Upper lobe of left lung (tissue), 6 donors: ENCODE measurements around the gene PAEP. TPM values are rescaled to one million over a fixed set of nuclear protein-coding genes. Genes with fewer than 3 reads are reported as not detected.

Source experiments
- ATAC-seq, 2 donors: fragments of 200-7000 bp; cut with Tn5 transposase; one replicate each; pipeline ENCODE4 v1.9.1; 2022; ENCODE audit warnings: mild to moderate bottlenecking in 2 of 2, moderate library complexity in 2 of 2; ENCODE audit not compliant: low FRiP score in 2 of 2
- DNase-seq, 2 donors: peaks; one replicate each; pipeline ENCODE4 v3.0.0-alpha.2; 2019 to 2020
- H3K27ac ChIP-seq, 4 donors: fragments of 200-600 bp; sonication (generic); one replicate each; pipeline ENCODE4 v1.5.1; 2016 to 2019
- H3K27me3 ChIP-seq, 4 donors: fragments of 200-600 bp; sonication (generic); one replicate each; pipeline ENCODE4 v1.5.1; 2017 to 2019
- H3K36me3 ChIP-seq, 4 donors: fragments of 200-600 bp; sonication (generic); one replicate each; pipeline ENCODE4 v1.5.1; 2016 to 2019
- H3K4me1 ChIP-seq, 4 donors: fragments of 200-600 bp; sonication (generic); one replicate each; pipeline ENCODE4 v1.5.1; 2018 to 2019
- H3K4me3 ChIP-seq, 4 donors: fragments of 200-600 bp; sonication (generic); one replicate each; pipeline ENCODE4 v1.5.1; 2017 to 2019; ENCODE audit warnings: mild to moderate bottlenecking in 2 of 4, moderate library complexity in 1 of 4
- H3K9me3 ChIP-seq, 4 donors: fragments of 200-600 bp; sonication (generic); one replicate each; pipeline ENCODE4 v1.5.1; 2018 to 2019
- EP300 ChIP-seq, 4 donors: sonication (generic); formaldehyde crosslinking; IDR thresholded peaks; one replicate each; pipeline ENCODE4 v1.5.1; 2017; ENCODE audit warnings: antibody characterized with exemption in 4 of 4, control low read depth in 2 of 4
- POLR2A ChIP-seq, 4 donors: fragments of 450-650 bp; IDR thresholded peaks; one replicate each; pipeline ENCODE4 v1.5.1; 2016 to 2017; ENCODE audit warnings: antibody characterized with exemption in 4 of 4, mild to moderate bottlenecking in 2 of 4
- POLR2AphosphoS5 ChIP-seq, 2 donors: sonication (generic); formaldehyde crosslinking; IDR thresholded peaks; one replicate each; pipeline ENCODE4 v1.5.1; 2017; ENCODE audit warnings: antibody characterized with exemption in 2 of 2
- WGBS, 2 donors: methylation state at CpG; one replicate each; pipeline ENCODE4 v1.1.5; 2017 to 2018; 5-methylcytosine and 5-hydroxymethylcytosine counted together
- total RNA-seq, 6 donors: library from RNA; depleted of rRNA in 4 of 6; stranded (reverse); fragments of >200 nt in 4 of 6; gene quantifications; one replicate each; pipeline versions ENCODE4 v1.1.0 to v1.2.1, GENCODE V29; 2016 to 2021
- TF ChIP-seq, protein P1 (sequence below), 6 experiments: fragments of 450-650 bp in 4 of 6; fragments of 200-600 bp in 2 of 6; sonication (generic) in 2 of 6; IDR thresholded peaks; one replicate each; pipeline ENCODE4 v1.5.1; 2016 to 2019; ENCODE audit warnings: antibody characterized with exemption in 6 of 6
- donor health status: DM: no; HTN: no; CAD: no; lungs with moderate emphysema.
- donor health status: DM: no; HTN: yes; CAD: no; lungs with severe emphysema.

Gene PAEP
- total RNA-seq, 6 donors from 2014 or later = 6.3 TPM; not detected in 5

DNA sequence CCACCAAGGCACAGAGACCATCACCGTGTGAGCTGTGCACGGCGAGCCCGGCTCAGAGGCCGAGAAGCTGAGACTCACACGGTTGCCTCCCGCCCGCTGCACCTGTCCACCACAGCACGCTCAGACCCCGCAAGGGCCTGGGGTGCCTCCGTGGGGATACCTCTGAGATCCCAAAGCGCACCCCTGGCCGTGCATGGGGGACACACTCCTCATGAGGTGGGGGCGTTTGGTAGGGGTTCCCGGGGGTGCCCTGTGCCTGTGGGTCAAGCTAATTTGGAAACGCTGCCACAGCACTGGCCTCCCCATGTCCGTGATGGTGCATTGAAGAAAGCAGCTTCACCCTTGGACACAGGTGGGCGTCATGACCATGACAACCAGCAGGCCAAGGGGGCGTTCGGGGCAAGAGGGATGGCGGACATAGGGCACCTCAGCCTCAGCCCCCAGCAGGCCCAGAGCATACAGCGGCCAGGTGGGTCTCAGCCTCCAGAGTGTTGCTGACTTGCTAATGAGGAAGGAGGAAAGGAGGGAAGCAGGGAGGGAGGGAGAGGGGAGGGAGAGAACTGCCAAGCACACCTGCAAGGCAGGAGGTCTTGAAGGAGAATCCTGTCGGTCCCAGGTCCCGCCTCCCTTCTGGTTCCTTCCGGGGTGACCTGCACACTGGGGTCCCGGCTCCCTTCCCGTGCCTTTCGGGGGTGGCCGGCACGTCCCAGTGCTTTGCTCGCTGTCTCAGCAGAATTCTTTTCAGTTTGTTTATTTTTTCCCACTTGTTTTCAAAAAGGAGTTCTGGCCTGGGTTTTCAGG lies 43.1 kb downstream of the PAEP start:
- no peak for TF ChIP-seq POLR2AphosphoS5 (IDR thresholded peaks at IDR 0.05)
- TF ChIP-seq, protein P1, sequence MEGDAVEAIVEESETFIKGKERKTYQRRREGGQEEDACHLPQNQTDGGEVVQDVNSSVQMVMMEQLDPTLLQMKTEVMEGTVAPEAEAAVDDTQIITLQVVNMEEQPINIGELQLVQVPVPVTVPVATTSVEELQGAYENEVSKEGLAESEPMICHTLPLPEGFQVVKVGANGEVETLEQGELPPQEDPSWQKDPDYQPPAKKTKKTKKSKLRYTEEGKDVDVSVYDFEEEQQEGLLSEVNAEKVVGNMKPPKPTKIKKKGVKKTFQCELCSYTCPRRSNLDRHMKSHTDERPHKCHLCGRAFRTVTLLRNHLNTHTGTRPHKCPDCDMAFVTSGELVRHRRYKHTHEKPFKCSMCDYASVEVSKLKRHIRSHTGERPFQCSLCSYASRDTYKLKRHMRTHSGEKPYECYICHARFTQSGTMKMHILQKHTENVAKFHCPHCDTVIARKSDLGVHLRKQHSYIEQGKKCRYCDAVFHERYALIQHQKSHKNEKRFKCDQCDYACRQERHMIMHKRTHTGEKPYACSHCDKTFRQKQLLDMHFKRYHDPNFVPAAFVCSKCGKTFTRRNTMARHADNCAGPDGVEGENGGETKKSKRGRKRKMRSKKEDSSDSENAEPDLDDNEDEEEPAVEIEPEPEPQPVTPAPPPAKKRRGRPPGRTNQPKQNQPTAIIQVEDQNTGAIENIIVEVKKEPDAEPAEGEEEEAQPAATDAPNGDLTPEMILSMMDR (IDR thresholded peaks at IDR 0.05) = no peak
- no peak for TF ChIP-seq EP300 (IDR thresholded peaks at IDR 0.05)
- no peak for TF ChIP-seq POLR2A (IDR thresholded peaks at IDR 0.05)
- DNase-seq (peak; percentile 10 to 76), ATAC-seq (no peak)
- Histone ChIP-seq H3K36me3 (no peaks in the 10 kb centered on the region), H3K4me1 (no peaks in the 10 kb centered on the region), H3K4me3 (no peak overlapping the region), H3K27ac (no peak overlapping the region), H3K27me3 (no peaks in the 10 kb centered on the region), H3K9me3 (no peaks in the 10 kb centered on the region)
- WGBS, 2 donors = 44 to 68% methylated on average over 9 to 27 of the region's 31 CpGs

- ATAC-seq (no peak), DNase-seq (peak; percentile 18 to 60)
- Histone ChIP-seq H3K4me1 (no peaks in the 10 kb centered on the region), H3K36me3 (no peaks in the 10 kb centered on the region), H3K27ac (no peak overlapping the region), H3K4me3 (no peak overlapping the region), H3K27me3 (no peaks in the 10 kb centered on the region), H3K9me3 (no peaks in the 10 kb centered on the region)
- TF ChIP-seq POLR2A (IDR thresholded peaks at IDR 0.05) = no peak
- TF ChIP-seq, protein P1 (IDR thresholded peaks at IDR 0.05) = no peak
- no peak for TF ChIP-seq EP300 (IDR thresholded peaks at IDR 0.05)
- TF ChIP-seq POLR2AphosphoS5 (IDR thresholded peaks at IDR 0.05) = no peak
- WGBS, 2 donors = 21 to 67% methylated on average over 4 to 14 of the region's 14 CpGs
These were observed 43.8 kb downstream of the PAEP start for GRCh38 chr9:135605238-135605781.

DNA sequence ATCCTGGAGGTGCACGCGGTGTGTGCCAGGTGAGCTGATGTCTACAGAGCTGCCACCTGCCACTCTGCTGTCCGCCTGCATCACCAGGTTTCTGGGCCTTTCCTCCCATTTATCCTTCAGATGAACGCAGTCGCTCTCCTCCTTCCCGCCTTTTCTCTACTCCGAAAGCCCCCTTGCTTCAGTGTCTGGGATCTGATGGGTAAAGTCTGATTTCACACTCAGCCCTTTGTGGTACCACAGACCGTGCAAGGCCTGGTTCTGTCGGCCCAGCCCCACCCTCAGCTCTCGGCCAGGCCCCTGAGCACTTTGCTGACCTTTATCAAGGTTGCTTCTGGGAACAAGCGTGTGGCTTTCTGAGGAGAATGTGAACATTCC lies 45.3 kb downstream of the PAEP start:
- H3K4me3 ChIP-seq = no peak overlapping the region
- no peaks in the 10 kb centered on the region for H3K9me3 ChIP-seq
- WGBS, 2 donors = 88 to 92% methylated on average over 11 of the region's 11 CpGs
- H3K27ac ChIP-seq = no peak overlapping the region
- H3K36me3 ChIP-seq = no peaks in the 10 kb centered on the region
- no peak for ATAC-seq
- TF ChIP-seq POLR2A (IDR thresholded peaks at IDR 0.05) (no peak), POLR2AphosphoS5 (IDR thresholded peaks at IDR 0.05) (no peak), EP300 (IDR thresholded peaks at IDR 0.05) (no peak)
- TF ChIP-seq, protein P1 (IDR thresholded peaks at IDR 0.05) = no peak
- peak in 1 of 2 donors; percentile 10 for DNase-seq
- H3K4me1 ChIP-seq = no peaks in the 10 kb centered on the region
- H3K27me3 ChIP-seq = no peaks in the 10 kb centered on the region

- no peaks in the 10 kb centered on the region for H3K9me3 ChIP-seq
- no peaks in the 10 kb centered on the region for H3K27me3 ChIP-seq
- H3K36me3 ChIP-seq = no peaks in the 10 kb centered on the region
- no peaks in the 10 kb centered on the region for H3K4me1 ChIP-seq
- H3K27ac ChIP-seq = no peak overlapping the region
- TF ChIP-seq POLR2A (IDR thresholded peaks at IDR 0.05) (no peak), POLR2AphosphoS5 (IDR thresholded peaks at IDR 0.05) (no peak), EP300 (IDR thresholded peaks at IDR 0.05) (no peak)
- TF ChIP-seq, protein P1 (IDR thresholded peaks at IDR 0.05) = no peak
- DNase-seq (peak in 1 of 2 donors; percentile 61), ATAC-seq (no peak)
- WGBS, 2 donors = 81% methylated on average over 14 to 25 of the region's 25 CpGs
- no peak overlapping the region for H3K4me3 ChIP-seq
These were observed 46.1 kb downstream of the PAEP start for GRCh38 chr9:135607401-135608293.
